ENCODE data around the gene CST7.

DNA sequence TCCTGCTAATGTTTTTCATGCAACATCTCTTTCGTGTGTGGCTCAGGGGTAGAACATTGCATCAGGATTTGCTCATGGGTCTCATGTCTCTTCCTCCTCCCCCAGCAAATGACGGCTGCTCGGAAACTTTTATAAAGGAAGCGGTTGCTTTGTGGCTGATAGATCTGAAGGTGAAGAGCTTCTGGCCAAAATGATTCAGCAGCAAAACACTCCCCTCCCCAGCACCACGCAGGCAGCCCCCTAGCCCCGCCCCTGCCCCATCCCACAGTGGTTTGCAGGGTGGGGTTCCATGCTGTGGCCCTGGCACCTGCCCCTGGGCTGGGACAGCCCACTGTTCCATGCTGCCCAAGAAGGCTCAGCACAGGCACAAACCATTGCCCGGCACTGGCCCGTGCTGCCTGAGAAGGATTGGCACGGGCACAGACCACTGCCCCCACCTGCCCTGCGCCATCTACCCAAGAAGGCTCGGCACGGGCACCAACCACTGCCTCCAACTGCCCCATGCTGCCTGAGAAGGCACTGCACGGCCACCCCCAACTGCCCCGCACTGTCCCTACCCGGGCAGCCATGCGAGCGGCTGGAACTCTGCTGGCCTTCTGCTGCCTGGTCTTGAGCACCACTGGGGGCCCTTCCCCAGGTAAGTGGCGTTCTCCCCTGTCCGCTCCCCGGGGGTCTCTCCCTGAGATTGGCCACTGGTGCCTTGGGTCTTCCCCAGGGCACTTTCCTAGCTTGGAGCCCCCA, at the start of gene CST7:
- TF ChIP-seq, protein P1, sequence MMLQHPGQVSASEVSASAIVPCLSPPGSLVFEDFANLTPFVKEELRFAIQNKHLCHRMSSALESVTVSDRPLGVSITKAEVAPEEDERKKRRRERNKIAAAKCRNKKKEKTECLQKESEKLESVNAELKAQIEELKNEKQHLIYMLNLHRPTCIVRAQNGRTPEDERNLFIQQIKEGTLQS (CRISPR knock-in tag; conservative IDR thresholded peaks at IDR 0.05) = no peak
- TF ChIP-seq, protein P2, sequence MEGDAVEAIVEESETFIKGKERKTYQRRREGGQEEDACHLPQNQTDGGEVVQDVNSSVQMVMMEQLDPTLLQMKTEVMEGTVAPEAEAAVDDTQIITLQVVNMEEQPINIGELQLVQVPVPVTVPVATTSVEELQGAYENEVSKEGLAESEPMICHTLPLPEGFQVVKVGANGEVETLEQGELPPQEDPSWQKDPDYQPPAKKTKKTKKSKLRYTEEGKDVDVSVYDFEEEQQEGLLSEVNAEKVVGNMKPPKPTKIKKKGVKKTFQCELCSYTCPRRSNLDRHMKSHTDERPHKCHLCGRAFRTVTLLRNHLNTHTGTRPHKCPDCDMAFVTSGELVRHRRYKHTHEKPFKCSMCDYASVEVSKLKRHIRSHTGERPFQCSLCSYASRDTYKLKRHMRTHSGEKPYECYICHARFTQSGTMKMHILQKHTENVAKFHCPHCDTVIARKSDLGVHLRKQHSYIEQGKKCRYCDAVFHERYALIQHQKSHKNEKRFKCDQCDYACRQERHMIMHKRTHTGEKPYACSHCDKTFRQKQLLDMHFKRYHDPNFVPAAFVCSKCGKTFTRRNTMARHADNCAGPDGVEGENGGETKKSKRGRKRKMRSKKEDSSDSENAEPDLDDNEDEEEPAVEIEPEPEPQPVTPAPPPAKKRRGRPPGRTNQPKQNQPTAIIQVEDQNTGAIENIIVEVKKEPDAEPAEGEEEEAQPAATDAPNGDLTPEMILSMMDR (IDR thresholded peaks at IDR 0.05) = no peak
- no peak for TF ChIP-seq ZNF416 (CRISPR knock-in tag; IDR thresholded peaks at IDR 0.05)
- no peak for TF ChIP-seq NFATC4 (CRISPR knock-in tag; IDR thresholded peaks at IDR 0.05)
- TF ChIP-seq, protein P3, sequence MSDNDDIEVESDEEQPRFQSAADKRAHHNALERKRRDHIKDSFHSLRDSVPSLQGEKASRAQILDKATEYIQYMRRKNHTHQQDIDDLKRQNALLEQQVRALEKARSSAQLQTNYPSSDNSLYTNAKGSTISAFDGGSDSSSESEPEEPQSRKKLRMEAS (CRISPR knock-in tag; IDR thresholded peaks at IDR 0.05) = no peak
- TF ChIP-seq RELA (CRISPR knock-in tag; IDR thresholded peaks at IDR 0.05; ENCODE audit: borderline replicate concordance) = no peak
- TF ChIP-seq CBFB (CRISPR knock-in tag; IDR thresholded peaks at IDR 0.05; ENCODE audit: low read depth) = no peak
- TF ChIP-seq, protein P4, sequence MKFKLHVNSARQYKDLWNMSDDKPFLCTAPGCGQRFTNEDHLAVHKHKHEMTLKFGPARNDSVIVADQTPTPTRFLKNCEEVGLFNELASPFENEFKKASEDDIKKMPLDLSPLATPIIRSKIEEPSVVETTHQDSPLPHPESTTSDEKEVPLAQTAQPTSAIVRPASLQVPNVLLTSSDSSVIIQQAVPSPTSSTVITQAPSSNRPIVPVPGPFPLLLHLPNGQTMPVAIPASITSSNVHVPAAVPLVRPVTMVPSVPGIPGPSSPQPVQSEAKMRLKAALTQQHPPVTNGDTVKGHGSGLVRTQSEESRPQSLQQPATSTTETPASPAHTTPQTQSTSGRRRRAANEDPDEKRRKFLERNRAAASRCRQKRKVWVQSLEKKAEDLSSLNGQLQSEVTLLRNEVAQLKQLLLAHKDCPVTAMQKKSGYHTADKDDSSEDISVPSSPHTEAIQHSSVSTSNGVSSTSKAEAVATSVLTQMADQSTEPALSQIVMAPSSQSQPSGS (CRISPR knock-in tag; IDR thresholded peaks at IDR 0.05; ENCODE audit: borderline replicate concordance, low read depth) = no peak
- no peak for TF ChIP-seq ZNF138 (CRISPR knock-in tag; conservative IDR thresholded peaks at IDR 0.05)
- TF ChIP-seq FOXK1 (CRISPR knock-in tag; IDR thresholded peaks at IDR 0.05) = no peak
- TF ChIP-seq JUN (CRISPR knock-in tag; IDR thresholded peaks at IDR 0.05) = no peak
- TF ChIP-seq ZNF317 (CRISPR knock-in tag; IDR thresholded peaks at IDR 0.05; ENCODE audit: borderline replicate concordance, low read depth) = no peak
- TF ChIP-seq, protein P5, sequence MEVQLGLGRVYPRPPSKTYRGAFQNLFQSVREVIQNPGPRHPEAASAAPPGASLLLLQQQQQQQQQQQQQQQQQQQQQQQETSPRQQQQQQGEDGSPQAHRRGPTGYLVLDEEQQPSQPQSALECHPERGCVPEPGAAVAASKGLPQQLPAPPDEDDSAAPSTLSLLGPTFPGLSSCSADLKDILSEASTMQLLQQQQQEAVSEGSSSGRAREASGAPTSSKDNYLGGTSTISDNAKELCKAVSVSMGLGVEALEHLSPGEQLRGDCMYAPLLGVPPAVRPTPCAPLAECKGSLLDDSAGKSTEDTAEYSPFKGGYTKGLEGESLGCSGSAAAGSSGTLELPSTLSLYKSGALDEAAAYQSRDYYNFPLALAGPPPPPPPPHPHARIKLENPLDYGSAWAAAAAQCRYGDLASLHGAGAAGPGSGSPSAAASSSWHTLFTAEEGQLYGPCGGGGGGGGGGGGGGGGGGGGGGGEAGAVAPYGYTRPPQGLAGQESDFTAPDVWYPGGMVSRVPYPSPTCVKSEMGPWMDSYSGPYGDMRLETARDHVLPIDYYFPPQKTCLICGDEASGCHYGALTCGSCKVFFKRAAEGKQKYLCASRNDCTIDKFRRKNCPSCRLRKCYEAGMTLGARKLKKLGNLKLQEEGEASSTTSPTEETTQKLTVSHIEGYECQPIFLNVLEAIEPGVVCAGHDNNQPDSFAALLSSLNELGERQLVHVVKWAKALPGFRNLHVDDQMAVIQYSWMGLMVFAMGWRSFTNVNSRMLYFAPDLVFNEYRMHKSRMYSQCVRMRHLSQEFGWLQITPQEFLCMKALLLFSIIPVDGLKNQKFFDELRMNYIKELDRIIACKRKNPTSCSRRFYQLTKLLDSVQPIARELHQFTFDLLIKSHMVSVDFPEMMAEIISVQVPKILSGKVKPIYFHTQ (CRISPR knock-in tag; IDR thresholded peaks at IDR 0.05) = no peak
